C1 segment of cervical spinal cord (tissue), 14 donors: ENCODE results near the gene ADAM12.

Source experiments
- DNase-seq, 14 donors: peaks; one replicate each; lab custom pipeline; 2025; lab: John Stamatoyannopoulos, UW

Gene ADAM12

GRCh38 chr10:126235979-126236851 lies 152.1 kb downstream of the ADAM12 start:
- DNase-seq, result peak in 3 of 14 donors; percentile 32 to 44 (median 36)

GRCh38 chr10:126235091-126235978 lies 152.9 kb downstream of the ADAM12 start:
- peak in 4 of 14 donors; percentile 20 to 44 (median 34) for DNase-seq

GRCh38 chr10:126234630-126235029 lies 153.6 kb downstream of the ADAM12 start:
- DNase-seq, result no peak

GRCh38 chr10:126233182-126234148 lies 154.8 kb downstream of the ADAM12 start:
- DNase-seq, result no peak

- DNase-seq, result no peak
Measured at GRCh38 chr10:126230587-126230986, 157.7 kb downstream of the ADAM12 start.

GRCh38 chr10:126229686-126230085 lies 158.6 kb downstream of the ADAM12 start:
- DNase-seq, result no peak

GRCh38 chr10:126227762-126228134 lies 160.5 kb downstream of the ADAM12 start:
- no peak for DNase-seq

- DNase-seq, result no peak
Measured at GRCh38 chr10:126226988-126227761, 161.1 kb downstream of the ADAM12 start.

GRCh38 chr10:126226205-126226604 lies 162.1 kb downstream of the ADAM12 start:
- DNase-seq, result no peak

- no peak for DNase-seq
Measured at GRCh38 chr10:126225672-126226008, 162.6 kb downstream of the ADAM12 start.

- no peak for DNase-seq
Measured at GRCh38 chr10:126224967-126225671, 163.2 kb downstream of the ADAM12 start.

- no peak for DNase-seq
Measured at GRCh38 chr10:126223512-126224067, 164.7 kb downstream of the ADAM12 start.

GRCh38 chr10:126222736-126223511 lies 165.4 kb downstream of the ADAM12 start:
- DNase-seq, result no peak

- DNase-seq, result no peak
Measured at GRCh38 chr10:126221874-126222273, 166.4 kb downstream of the ADAM12 start.

- DNase-seq, result no peak
Measured at GRCh38 chr10:126218778-126219649, 169.3 kb downstream of the ADAM12 start.

GRCh38 chr10:126218174-126218573 lies 170.1 kb downstream of the ADAM12 start:
- DNase-seq, result no peak

- DNase-seq, result no peak
Measured at GRCh38 chr10:126216632-126216961, 171.7 kb downstream of the ADAM12 start.
